GM12865 (cell line): ENCODE data around the gene ZRANB1.

Source experiments
- DNase-seq: peaks from one replicate; pipeline ENCODE4 v3.0.0; 2010; ENCODE audit warnings: low read depth
- H3K4me3 ChIP-seq: 2 replicates; pipeline ENCODE4 v1.5.1; 2011; ENCODE audit warnings: mild to moderate bottlenecking, low read depth, low read length, control low read depth
- CTCF ChIP-seq: IDR thresholded peaks from 2 replicates; pipeline ENCODE4 v1.5.1; 2011; ENCODE audit warnings: low read length, control low read depth, low read depth, inconsistent platforms; ENCODE audit not compliant: insufficient read depth; ENCODE audit errors: missing control alignments

Gene ZRANB1

GRCh38 chr10:124952123-124952522 is 10.2 kb downstream of the ZRANB1 start:
- no peak overlapping the region for H3K4me3 ChIP-seq
- TF ChIP-seq CTCF, result no peak
- no peak for DNase-seq

DNA sequence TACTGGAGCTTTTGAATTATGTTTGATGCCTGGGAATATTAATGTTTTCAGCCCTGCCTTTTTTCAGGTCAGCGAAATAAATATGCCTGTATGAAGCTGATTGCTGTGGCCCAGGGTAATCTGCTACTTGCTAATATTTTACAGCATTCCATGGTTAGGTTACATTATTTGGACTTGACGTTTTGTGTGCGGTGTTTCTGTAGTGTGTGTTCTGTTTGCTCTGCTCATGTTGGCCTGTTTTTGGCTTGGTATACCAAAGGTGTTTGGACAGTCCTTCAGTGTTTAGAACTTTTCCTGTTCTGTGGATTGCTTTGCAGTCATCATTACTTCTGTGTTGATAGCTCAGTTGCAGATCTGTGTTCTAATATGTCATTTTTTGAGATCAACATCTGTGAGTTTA is 11.5 kb downstream of the ZRANB1 start:
- DNase-seq, result no peak
- H3K4me3 ChIP-seq, result no peak overlapping the region
- no peak for TF ChIP-seq CTCF

DNA sequence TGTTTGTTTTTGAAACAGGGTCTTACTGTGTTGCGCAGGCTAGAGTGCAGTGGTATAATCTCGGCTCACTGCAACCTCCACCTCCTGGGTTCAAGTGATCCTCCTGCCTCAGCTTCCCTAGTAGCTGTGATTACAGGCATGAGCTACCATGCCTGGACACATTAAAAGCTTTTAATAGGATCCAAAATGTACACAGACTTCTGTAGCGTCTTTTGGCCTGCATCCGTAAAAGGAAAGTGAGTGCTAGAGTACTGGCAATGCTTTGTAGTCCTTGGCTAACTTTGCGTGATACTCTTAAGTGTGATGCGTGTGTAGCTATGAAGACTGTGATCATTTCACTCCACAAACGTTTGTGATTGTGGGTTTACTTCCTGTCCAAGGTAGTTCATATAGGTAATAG is 13.3 kb downstream of the ZRANB1 start:
- no peak for DNase-seq
- TF ChIP-seq CTCF, result no peak
- H3K4me3 ChIP-seq, result no peak overlapping the region

DNA sequence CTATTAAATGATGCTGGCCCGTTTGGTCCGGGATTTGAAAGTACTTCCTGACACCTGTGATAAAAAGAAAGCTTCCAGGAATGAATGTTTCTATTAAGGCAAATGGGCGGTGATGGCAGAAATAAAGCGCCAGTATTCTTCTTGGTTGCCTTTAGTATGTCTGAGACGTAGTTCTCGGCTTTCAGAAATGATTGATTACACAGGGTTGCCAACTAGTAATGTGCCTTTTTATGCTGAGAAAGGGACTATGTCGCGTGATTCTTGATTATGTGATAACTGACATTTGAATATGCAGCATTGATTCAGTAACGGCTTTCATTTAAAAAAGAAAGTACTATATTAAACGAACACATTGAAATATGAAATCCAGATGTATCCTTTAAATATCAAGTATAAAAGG is 13.9 kb downstream of the ZRANB1 start:
- H3K4me3 ChIP-seq, result no peak overlapping the region
- no peak for TF ChIP-seq CTCF

DNA sequence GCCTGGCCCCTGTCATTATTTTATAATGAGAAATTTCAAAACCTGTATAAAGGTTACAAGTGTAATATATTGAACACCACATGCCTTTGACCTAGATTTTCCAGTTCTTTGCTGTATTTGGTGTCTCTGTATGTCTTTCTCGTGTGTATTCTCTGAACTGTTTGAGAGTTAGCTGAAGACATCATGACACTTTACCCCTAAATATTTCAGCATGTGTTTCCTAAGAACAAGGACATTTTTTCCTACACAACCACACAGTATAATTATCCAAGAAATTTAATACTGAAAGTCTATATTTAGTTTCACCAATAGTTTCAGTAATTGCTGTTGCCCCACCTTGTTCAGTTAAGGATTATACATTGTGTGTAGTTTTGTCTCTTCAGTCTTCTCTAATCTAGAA is 14.8 kb downstream of the ZRANB1 start:
- DNase-seq, result no peak
- no peak for TF ChIP-seq CTCF

More for the DNA sequence above, 13.9 kb downstream of the ZRANB1 start:
- DNase-seq, result no peak

DNA sequence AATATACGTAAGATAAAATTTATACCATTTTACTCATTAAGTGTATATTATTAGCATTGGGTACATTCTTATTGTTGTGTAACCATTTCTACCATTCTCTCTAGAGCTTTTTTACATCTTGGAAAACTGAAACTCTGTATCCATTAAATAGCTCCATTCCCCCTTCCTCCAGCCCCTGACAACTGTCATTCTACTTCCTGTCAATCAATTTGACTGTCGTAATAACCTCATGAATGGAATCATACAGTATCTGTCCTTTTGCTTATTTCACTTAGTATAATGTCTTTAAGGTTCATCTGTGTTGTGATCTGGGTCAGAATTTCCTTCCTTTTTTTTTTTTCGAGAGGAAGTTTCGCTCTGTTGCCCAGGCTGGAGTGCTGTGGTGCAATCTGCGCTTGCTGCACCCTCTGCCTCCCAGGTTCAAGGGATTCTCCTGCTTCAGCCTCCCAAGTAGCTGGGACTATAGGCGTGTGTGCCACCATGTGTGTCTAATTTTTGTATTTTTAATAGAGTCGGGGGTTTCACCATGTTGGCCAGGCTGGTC is 15.6 kb downstream of the ZRANB1 start:
- no peak overlapping the region for H3K4me3 ChIP-seq
- DNase-seq, result no peak

More for the DNA sequence above, 14.8 kb downstream of the ZRANB1 start:
- H3K4me3 ChIP-seq, result no peak overlapping the region

More for the DNA sequence above, 15.6 kb downstream of the ZRANB1 start:
- no peak for TF ChIP-seq CTCF
